Purkinje cell (primary cell): Measurements from ENCODE around the gene SPECC1L. TPM values are rescaled to one million over a fixed set of nuclear protein-coding genes. Genes with fewer than 3 reads are reported as not detected.

ENCODE experiments used
- polyA plus RNA-seq: library from polyadenylated mRNA; unstranded; fragments of >200 nt; fragmentation: Nextera tagmentation; gene quantifications from 2 replicates; pipeline ENCODE4 v1.2.1, GENCODE V29; 2014

SPECC1L gene, protein sequence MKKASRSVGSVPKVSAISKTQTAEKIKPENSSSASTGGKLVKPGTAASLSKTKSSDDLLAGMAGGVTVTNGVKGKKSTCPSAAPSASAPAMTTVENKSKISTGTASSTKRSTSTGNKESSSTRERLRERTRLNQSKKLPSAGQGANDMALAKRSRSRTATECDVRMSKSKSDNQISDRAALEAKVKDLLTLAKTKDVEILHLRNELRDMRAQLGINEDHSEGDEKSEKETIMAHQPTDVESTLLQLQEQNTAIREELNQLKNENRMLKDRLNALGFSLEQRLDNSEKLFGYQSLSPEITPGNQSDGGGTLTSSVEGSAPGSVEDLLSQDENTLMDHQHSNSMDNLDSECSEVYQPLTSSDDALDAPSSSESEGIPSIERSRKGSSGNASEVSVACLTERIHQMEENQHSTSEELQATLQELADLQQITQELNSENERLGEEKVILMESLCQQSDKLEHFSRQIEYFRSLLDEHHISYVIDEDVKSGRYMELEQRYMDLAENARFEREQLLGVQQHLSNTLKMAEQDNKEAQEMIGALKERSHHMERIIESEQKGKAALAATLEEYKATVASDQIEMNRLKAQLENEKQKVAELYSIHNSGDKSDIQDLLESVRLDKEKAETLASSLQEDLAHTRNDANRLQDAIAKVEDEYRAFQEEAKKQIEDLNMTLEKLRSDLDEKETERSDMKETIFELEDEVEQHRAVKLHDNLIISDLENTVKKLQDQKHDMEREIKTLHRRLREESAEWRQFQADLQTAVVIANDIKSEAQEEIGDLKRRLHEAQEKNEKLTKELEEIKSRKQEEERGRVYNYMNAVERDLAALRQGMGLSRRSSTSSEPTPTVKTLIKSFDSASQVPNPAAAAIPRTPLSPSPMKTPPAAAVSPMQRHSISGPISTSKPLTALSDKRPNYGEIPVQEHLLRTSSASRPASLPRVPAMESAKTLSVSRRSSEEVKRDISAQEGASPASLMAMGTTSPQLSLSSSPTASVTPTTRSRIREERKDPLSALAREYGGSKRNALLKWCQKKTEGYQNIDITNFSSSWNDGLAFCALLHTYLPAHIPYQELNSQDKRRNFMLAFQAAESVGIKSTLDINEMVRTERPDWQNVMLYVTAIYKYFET
- 13.8 and 14.6 TPM in 2 replicates for polyA plus RNA-seq

GRCh38 chr22:24270556-24271385 is at the start of gene SPECC1L:
SPECC1L (plus strand) TSS chr22:24270831; CDS start chr22:24302232, 31,401 bp downstream.

GRCh38 chr22:24245030-24245431 is 25.6 kb upstream of the SPECC1L start, which contains the start of gene GGT5:
GGT5 (minus strand) TSS chr22:24245082; CDS start chr22:24244725, 357 bp downstream.

DNA sequence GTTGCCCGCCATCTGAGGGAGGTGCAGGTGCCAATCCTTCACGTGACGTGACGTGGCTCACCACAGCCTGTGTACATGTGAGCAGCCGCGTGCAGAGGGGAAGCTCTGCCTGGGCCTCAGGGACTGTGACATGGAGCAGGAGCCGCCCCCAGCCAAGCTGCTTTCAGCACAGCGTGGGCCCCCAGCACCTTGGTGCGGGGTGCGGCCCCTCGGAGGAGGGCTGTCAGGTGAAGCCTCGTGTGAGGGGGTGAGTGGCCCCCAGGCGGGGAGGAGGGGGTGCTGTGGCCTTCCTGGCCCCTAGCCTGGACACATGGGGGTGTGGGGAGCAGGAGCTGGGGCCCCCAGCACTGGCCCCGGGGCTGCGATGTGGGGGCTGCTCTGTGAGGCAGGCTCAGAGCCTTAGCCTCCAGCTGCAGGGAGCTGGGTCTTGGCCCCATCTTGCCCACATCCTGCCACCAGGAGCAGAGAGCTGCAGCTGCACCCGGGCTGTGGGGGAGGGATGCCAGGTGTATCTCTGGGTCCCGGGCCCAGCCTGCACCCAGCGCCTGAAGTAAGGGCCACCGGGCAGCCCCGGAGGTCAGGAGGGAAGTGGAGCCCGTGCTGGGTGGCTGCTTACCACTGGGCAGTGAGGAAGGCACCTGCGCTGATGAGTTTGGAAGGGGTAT is 157.0 kb downstream of the SPECC1L start, which contains the start of gene ADORA2A:
TSS of gene ADORA2A (plus strand) at position 100 of the 665 bp plus-strand sequence. CDS start 5,806 bp downstream, outside the sequence.

Other genes starting within 250 kb of the SPECC1L start
- 0.31 TPM in 1 of 2 replicates, not detected in the other for gene SUSD2, start 89.3 kb upstream of the SPECC1L start, polyA plus RNA-seq
- not detected in 2 replicates for gene GGT5, start 25.7 kb upstream of the SPECC1L start, polyA plus RNA-seq
- not detected in 2 replicates for gene ADORA2A, start 156.8 kb downstream of the SPECC1L start, polyA plus RNA-seq
- not detected in 2 replicates for gene UPB1, start 224.5 kb downstream of the SPECC1L start, polyA plus RNA-seq